Neural cell (in vitro differentiated cells): ENCODE results near the gene C9orf72. TPM values are rescaled to one million over a fixed set of nuclear protein-coding genes. Genes with fewer than 3 reads are reported as not detected.

Experiments used
- H2AFZ ChIP-seq: fragments of 200-600, 300-800 bp; sonication (generic), shearing (Covaris generic); 2 replicates; pipeline ENCODE4 v1.6.0; 2014; ENCODE audit warnings: low read depth, mild to moderate bottlenecking, antibody characterized with exemption, low read length, moderate library complexity
- H3F3A ChIP-seq: fragments of 200-600 bp; shearing (Covaris generic); 2 replicates; pipeline ENCODE4 v1.6.1; 2016; ENCODE audit warnings: mild to moderate bottlenecking, moderate library complexity, mixed read lengths, antibody characterized with exemption, low read length; ENCODE audit not compliant: insufficient read depth, poor library complexity, severe bottlenecking
- H3K27ac ChIP-seq: fragments of 200-600, 300-800 bp; sonication (generic), shearing (Covaris generic); 2 replicates; pipeline ENCODE4 v1.5.1; 2014; ENCODE audit warnings: mild to moderate bottlenecking, low read length, moderate library complexity
- H3K27me3 ChIP-seq: fragments of 300-800, 200-600 bp; sonication (generic), shearing (Covaris generic); 2 replicates; pipeline ENCODE4 v1.6.0; 2014; ENCODE audit warnings: mild to moderate bottlenecking, low read depth, low read length, moderate library complexity; ENCODE audit not compliant: insufficient read depth
- H3K36me3 ChIP-seq: fragments of 300-800, 200-600 bp; sonication (generic), shearing (Covaris generic); 2 replicates; pipeline ENCODE4 v1.5.1; 2014; ENCODE audit warnings: mild to moderate bottlenecking, antibody characterized with exemption, low read length, moderate library complexity; ENCODE audit not compliant: insufficient read depth
- H3K4me2 ChIP-seq: fragments of 300-800, 200-600 bp; sonication (generic), shearing (Covaris generic); 2 replicates; pipeline ENCODE4 v1.6.0; 2014; ENCODE audit warnings: mild to moderate bottlenecking, low read length
- H3K4me3 ChIP-seq: fragments of 300-800, 200-600 bp; sonication (generic), shearing (Covaris generic); 2 replicates; pipeline ENCODE4 v1.5.1; 2014; ENCODE audit warnings: mild to moderate bottlenecking, low read length, moderate library complexity
- H3K79me2 ChIP-seq: fragments of 200-600 bp; shearing (Covaris generic); replicated peaks from 2 replicates; pipeline ENCODE4 v1.6.0; 2014; ENCODE audit warnings: mild to moderate bottlenecking, low read length, moderate library complexity; ENCODE audit not compliant: insufficient read depth
- H3K9ac ChIP-seq: fragments of 300-800, 200-600 bp; sonication (generic), shearing (Covaris generic); 2 replicates; pipeline ENCODE4 v1.6.1; 2016; ENCODE audit warnings: mild to moderate bottlenecking, low read length, mixed read lengths
- H3K9me2 ChIP-seq: fragments of 200-600 bp; shearing (Covaris generic); 2 replicates; pipeline ENCODE4 v1.6.1; 2016; ENCODE audit warnings: mild to moderate bottlenecking, low read length, mixed read lengths; ENCODE audit not compliant: insufficient read depth
- H3K9me3 ChIP-seq: fragments of 200-600, 300-800 bp; sonication (generic), shearing (Covaris generic); 2 replicates; pipeline ENCODE4 v1.6.1; 2016; ENCODE audit warnings: mild to moderate bottlenecking, mixed run types, low read length, moderate library complexity, mixed read lengths
- H4K20me1 ChIP-seq: fragments of 200-600 bp; shearing (Covaris generic); 2 replicates; pipeline ENCODE4 v1.6.1; 2016; ENCODE audit warnings: mild to moderate bottlenecking, mixed run types; ENCODE audit not compliant: insufficient read depth
- CTCF ChIP-seq: fragments of 450-650 bp; IDR thresholded peaks from 2 replicates; pipeline ENCODE4 v1.5.1; 2014; ENCODE audit warnings: antibody characterized with exemption, mild to moderate bottlenecking, moderate library complexity; ENCODE audit not compliant: poor library complexity, severe bottlenecking
- EP300 ChIP-seq: fragments of 450-650 bp; conservative IDR thresholded peaks from 2 replicates; pipeline ENCODE4 v1.6.1; 2014; ENCODE audit warnings: antibody characterized with exemption, mild to moderate bottlenecking, moderate library complexity; ENCODE audit not compliant: poor library complexity, severe bottlenecking
- EZH2 ChIP-seq: fragments of 200-600, 300-800 bp; shearing (Covaris generic), sonication (generic); IDR thresholded peaks from 2 replicates; pipeline ENCODE4 v1.6.1; 2014; ENCODE audit warnings: antibody characterized with exemption, low read length, borderline replicate concordance, mild to moderate bottlenecking; ENCODE audit not compliant: insufficient read depth, poor library complexity, severe bottlenecking
- MXI1 ChIP-seq: fragments of 450-650 bp; conservative IDR thresholded peaks from 2 replicates; pipeline ENCODE4 v1.6.1; 2014; ENCODE audit warnings: antibody characterized with exemption, mild to moderate bottlenecking; ENCODE audit not compliant: poor library complexity, severe bottlenecking
- POLR2AphosphoS5 ChIP-seq: IDR thresholded peaks from 2 replicates; pipeline ENCODE4 v1.6.1; 2012
- RAD21 ChIP-seq: fragments of 450-650 bp; conservative IDR thresholded peaks from 2 replicates; pipeline ENCODE4 v1.6.1; 2014; ENCODE audit warnings: antibody characterized with exemption, mild to moderate bottlenecking, moderate library complexity
- REST ChIP-seq: IDR thresholded peaks from 2 replicates; pipeline ENCODE4 v1.6.1; 2012; ENCODE audit warnings: borderline replicate concordance
- SMC3 ChIP-seq: fragments of 450-650 bp; conservative IDR thresholded peaks from 2 replicates; pipeline ENCODE4 v1.6.1; 2014; ENCODE audit warnings: antibody characterized with exemption, mild to moderate bottlenecking, moderate library complexity; ENCODE audit not compliant: poor library complexity
- TAF1 ChIP-seq: IDR thresholded peaks from 2 replicates; pipeline ENCODE4 v1.6.1; 2012; ENCODE audit warnings: low read depth
- polyA plus RNA-seq: library from polyadenylated mRNA; depleted of rRNA; stranded (reverse); fragments of >200 nt; gene quantifications from 2 replicates; pipeline ENCODE4 v1.2.3, GENCODE V29; 2014

C9orf72 gene
- polyA plus RNA-seq, 1 donor from 2014 or later, result 166 TPM

- Histone ChIP-seq H4K20me1 (no peaks in the 10 kb centered on the region), H3K9me2 (no peaks in the 10 kb centered on the region), H3K9ac (no peak overlapping the region), H3F3A (no peaks in the 10 kb centered on the region), H3K36me3 (peaks cover 10% of the 10 kb centered on the region), H3K27me3 (no peaks in the 10 kb centered on the region), H2AFZ (no peak overlapping the region), H3K27ac (no peak overlapping the region), H3K4me2 (no peak overlapping the region), H3K79me2 (no peaks in the 10 kb centered on the region), H3K9me3 (no peaks in the 10 kb centered on the region), H3K4me3 (no peak overlapping the region)
- TF ChIP-seq TAF1 (no peak), REST (no peak), RAD21 (no peak), MXI1 (no peak), SMC3 (no peak), EZH2 (no peak), POLR2AphosphoS5 (no peak), CTCF (no peak), EP300 (no peak)
These were observed 37.1 kb downstream of the C9orf72 start for GRCh38 chr9:27536168-27536567.

GRCh38 chr9:27535701-27536118, 37.6 kb downstream of the C9orf72 start:
- H3K27me3 ChIP-seq, result no peaks in the 10 kb centered on the region
- H3K79me2 ChIP-seq, result no peaks in the 10 kb centered on the region
- H3K27ac ChIP-seq, result no peak overlapping the region
- H3K9me3 ChIP-seq, result no peaks in the 10 kb centered on the region
- H3K4me3 ChIP-seq, result no peak overlapping the region
- no peak overlapping the region for H3K4me2 ChIP-seq
- H2AFZ ChIP-seq, result no peak overlapping the region
- no peaks in the 10 kb centered on the region for H4K20me1 ChIP-seq
- no peaks in the 10 kb centered on the region for H3F3A ChIP-seq
- peaks cover 10% of the 10 kb centered on the region for H3K36me3 ChIP-seq
- no peaks in the 10 kb centered on the region for H3K9me2 ChIP-seq
- TF ChIP-seq RAD21 (no peak), REST (no peak), POLR2AphosphoS5 (no peak), MXI1 (no peak), TAF1 (no peak), EZH2 (no peak), SMC3 (no peak), CTCF (no peak), EP300 (no peak)
- no peak overlapping the region for H3K9ac ChIP-seq
